Kidney tubule cell (primary cell): ENCODE data around the gene KBTBD13.

Experiments used
- DNase-seq: peaks from one replicate; pipeline ENCODE4 v3.0.0-alpha.2; 2018; ENCODE audit warnings: low spot score

KBTBD13 gene

GRCh38 chr15:65115086-65115485, 38.5 kb downstream of the KBTBD13 start, which contains the start of gene UBAP1L:
UBAP1L (minus strand) TSS chr15:65115200; CDS start chr15:65106215, 8,985 bp downstream.
- no peak for DNase-seq

- DNase-seq, result no peak
Measured at GRCh38 chr15:65115542-65115941, 39.0 kb downstream of the KBTBD13 start.
